Endothelial cell of umbilical vein (primary cell): Measurements from ENCODE around the gene RNU6-9. TPM values are rescaled to one million over a fixed set of nuclear protein-coding genes. Genes with fewer than 3 reads are reported as not detected.

ENCODE experiments used
- BruUV-seq: library from RNA; stranded (reverse); fragments of 400-500 nt; replicated peaks from 2 replicates; lab custom pipeline; 2021; lab: Mats Ljungman, UMichigan
- CTCF ChIA-PET: fragments of 300-600, 350-600 bp; sonication (Branson Sonifier 250); formaldehyde crosslinking; loops from one replicate; lab custom pipeline; 2021; ENCODE audit warnings: antibody characterized with exemption, inconsistent platforms; lab: Charles Lee
- POLR2A ChIA-PET: fragments of 300-600, 350-600 bp; sonication (Branson Sonifier 250); formaldehyde crosslinking; loops from one replicate; lab custom pipeline; 2021; ENCODE audit warnings: antibody characterized with exemption, inconsistent platforms; lab: Charles Lee
- DNase-seq: peaks from one replicate; pipeline ENCODE4 v3.0.0-alpha.2; 2011; ENCODE audit warnings: low read depth, low spot score
- FAIRE-seq: peaks from 2 replicates; lab custom pipeline; 2011; peaks lifted over from hg19 to GRCh38; lab: Jason Lieb, UNC
- H2AFZ ChIP-seq: 2 replicates; pipeline ENCODE4 v1.6.0; 2012; ENCODE audit warnings: low read depth, low read length, control low read depth, inconsistent platforms
- H3K27ac ChIP-seq: 2 replicates; pipeline ENCODE4 v1.5.1; 2011; ENCODE audit warnings: low read depth, mild to moderate bottlenecking, control low read depth, low read length, moderate library complexity; ENCODE audit not compliant: insufficient read depth
- H3K27me3 ChIP-seq, 2 experiments: 2 replicates each; pipeline versions ENCODE4 v1.6.0 to v1.6.1; 2011; ENCODE audit warnings: low read length in 2 of 2, mixed read lengths in 1 of 2; ENCODE audit not compliant: control insufficient read depth in 2 of 2, insufficient read depth in 2 of 2
- H3K36me3 ChIP-seq, 2 experiments: 2 replicates in 1 of 2; 3 replicates in 1 of 2; pipeline ENCODE4 v1.5.1; 2011; ENCODE audit warnings: low read length in 2 of 2, mild to moderate bottlenecking in 1 of 2, moderate library complexity in 1 of 2; ENCODE audit not compliant: control insufficient read depth in 2 of 2, insufficient read depth in 2 of 2; ENCODE audit errors: extremely low read depth in 1 of 2
- H3K4me1 ChIP-seq: 3 replicates; pipeline ENCODE4 v1.5.1; 2011; ENCODE audit warnings: mild to moderate bottlenecking, low read length; ENCODE audit not compliant: control insufficient read depth, insufficient read depth; ENCODE audit errors: extremely low read depth
- H3K4me2 ChIP-seq: 2 replicates; pipeline ENCODE4 v1.6.1; 2011; ENCODE audit warnings: low read length, control low read depth, mixed read lengths; ENCODE audit not compliant: insufficient read depth
- H3K4me3 ChIP-seq, 3 experiments: fragments of 200-600 bp in 1 of 3; sonication (generic), shearing (Covaris generic) in 1 of 3; replicated peaks in 1 of 3; 2 replicates each; pipeline ENCODE4 v1.5.1; 2011 to 2016; ENCODE audit warnings: control low read depth in 3 of 3, low read length in 3 of 3, mild to moderate bottlenecking in 2 of 3, inconsistent platforms in 1 of 3, low read depth in 1 of 3, moderate library complexity in 1 of 3; ENCODE audit not compliant: insufficient read depth in 1 of 3
- H3K79me2 ChIP-seq: 2 replicates; pipeline ENCODE4 v1.6.0; 2012; ENCODE audit warnings: low read length, inconsistent platforms; ENCODE audit not compliant: control insufficient read depth, insufficient read depth
- H3K9ac ChIP-seq: replicated peaks from 2 replicates; pipeline ENCODE3; 2011; ENCODE audit warnings: low read length, control low read depth; ENCODE audit not compliant: insufficient read depth; ENCODE audit errors: extremely low read depth
- H3K9me1 ChIP-seq: replicated peaks from 3 replicates; pipeline ENCODE4 v1.6.0; 2011; ENCODE audit warnings: mild to moderate bottlenecking, low read length; ENCODE audit not compliant: control insufficient read depth, insufficient read depth; ENCODE audit errors: extremely low read depth
- H3K9me3 ChIP-seq: replicated peaks from 2 replicates; pipeline ENCODE4 v1.5.1; 2012; ENCODE audit warnings: low read length, inconsistent platforms; ENCODE audit not compliant: control insufficient read depth, insufficient read depth
- H4K20me1 ChIP-seq: replicated peaks from 2 replicates; pipeline ENCODE3; 2011; ENCODE audit warnings: mild to moderate bottlenecking, low read length; ENCODE audit not compliant: control insufficient read depth, insufficient read depth; ENCODE audit errors: extremely low read depth
- EZH2 ChIP-seq: IDR thresholded peaks from 2 replicates; pipeline ENCODE4 v1.6.1; 2012; ENCODE audit warnings: borderline replicate concordance, low read depth, mild to moderate bottlenecking, moderate library complexity, low read length, inconsistent platforms; ENCODE audit not compliant: severe bottlenecking
- FOS ChIP-seq: IDR thresholded peaks from 2 replicates; pipeline ENCODE4 v1.6.1; 2011; ENCODE audit warnings: mild to moderate bottlenecking, low read length, moderate library complexity, borderline replicate concordance; ENCODE audit not compliant: insufficient read depth
- JUN ChIP-seq: IDR thresholded peaks from 2 replicates; pipeline ENCODE4 v1.6.1; 2011; ENCODE audit warnings: borderline replicate concordance, low read depth; ENCODE audit not compliant: insufficient read length, insufficient read depth
- MYC ChIP-seq: IDR thresholded peaks from one replicate; pipeline ENCODE4 v1.6.1; 2011; ENCODE audit warnings: mild to moderate bottlenecking, low read depth, low read length
- POLR2A ChIP-seq: IDR thresholded peaks from 2 replicates; pipeline ENCODE4 v1.6.1; 2012; ENCODE audit warnings: low read depth, mild to moderate bottlenecking, control low read depth, low read length
- POLR2AphosphoS5 ChIP-seq: IDR thresholded peaks from 2 replicates; pipeline ENCODE4 v1.6.1; 2012; ENCODE audit warnings: low read depth, mild to moderate bottlenecking, control low read depth, low read length, moderate library complexity; ENCODE audit not compliant: insufficient read depth
- dilution Hi-C: fragments of 300-500 bp; cut with MboI; formaldehyde crosslinking; loops from one replicate; pipeline ENCODE4 v1.15.0; 2019; ENCODE audit warnings: low sequenced_read_pairs; ENCODE audit not compliant: extremely low pct_ligation_motif_present
- intact Hi-C: fragments of 100-400 bp; cut with micrococcal nuclease; formaldehyde crosslinking; loops from one replicate; pipeline ENCODE4 v1.10.0; 2022
- polyA plus RNA-seq, 4 experiments: library from polyadenylated mRNA; depleted of rRNA in 3 of 4; stranded (reverse) in 3 of 4; unstranded in 1 of 4; fragments of >200 nt; gene quantifications; 2 replicates each; pipeline versions ENCODE4 v1.2.1 to v1.2.3, GENCODE V29; 2011 to 2012; ENCODE audit warnings: missing spikeins in 1 of 4
- total RNA-seq: library from RNA; stranded (reverse); gene quantifications from 2 replicates; pipeline ENCODE4 v1.2.3, GENCODE V29; 2021
- TF ChIP-seq, protein P1 (sequence below): IDR thresholded peaks from 2 replicates; pipeline ENCODE4 v1.6.1; 2011; ENCODE audit not compliant: insufficient read depth, insufficient read length
- TF ChIP-seq, protein P2 (sequence below), 2 donors: IDR thresholded peaks; 1 replicate in 1 of 2; 2 replicates in 1 of 2; pipeline ENCODE4 v1.5.1; 2011; ENCODE audit warnings: low read length in 2 of 2, mild to moderate bottlenecking in 2 of 2, moderate library complexity in 2 of 2, control low read depth in 1 of 2, inconsistent platforms in 1 of 2, low read depth in 1 of 2; ENCODE audit not compliant: insufficient read depth in 1 of 2; ENCODE audit errors: extremely low read depth in 1 of 2

The RNU6-9 gene
- total and polyA plus RNA-seq, 2 donors (not counting 3 experiments of a cell fraction or from before 2014, with no cell fraction given), result not detected

DNA sequence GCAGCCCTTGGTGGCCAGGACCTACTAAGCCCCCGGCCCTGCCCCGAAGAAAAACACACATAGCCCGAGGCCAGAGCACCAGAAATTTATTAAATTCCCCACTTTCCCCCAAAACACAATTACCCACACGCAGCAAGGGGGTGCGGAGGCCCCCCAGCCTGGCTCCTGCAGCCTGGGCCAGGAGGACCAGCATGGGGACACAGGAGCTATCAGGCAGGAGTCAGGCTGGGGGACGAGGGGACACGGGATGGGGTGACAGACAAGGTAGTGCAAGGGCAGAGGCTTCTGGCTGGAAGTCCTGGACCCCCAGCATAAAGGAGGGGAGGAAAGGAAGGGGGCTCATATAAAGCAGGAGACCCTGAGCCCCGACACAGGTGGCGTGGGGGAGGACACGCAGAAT is 3.1 kb downstream of the RNU6-9 start:
- Histone ChIP-seq H3K4me2 (no peak overlapping the region), H3K9me1 (no peaks in the 10 kb centered on the region), H3K27ac (no peak overlapping the region), H3K4me3 (no peak overlapping the region), H3K79me2 (peaks cover 5% of the 10 kb centered on the region), H3K27me3 (no peaks in the 10 kb centered on the region), H3K36me3 (peaks cover 0 to 11% of the 10 kb centered on the region in 2 experiments), H3K9ac (no peak overlapping the region), H3K4me1 (no peaks in the 10 kb centered on the region), H3K9me3 (no peaks in the 10 kb centered on the region), H4K20me1 (no peaks in the 10 kb centered on the region), H2AFZ (no peak overlapping the region)
- TF ChIP-seq FOS (no peak), JUN (no peak), POLR2AphosphoS5 (no peak), MYC (no peak), POLR2A (no peak), EZH2 (no peak)
- TF ChIP-seq, protein P1, sequence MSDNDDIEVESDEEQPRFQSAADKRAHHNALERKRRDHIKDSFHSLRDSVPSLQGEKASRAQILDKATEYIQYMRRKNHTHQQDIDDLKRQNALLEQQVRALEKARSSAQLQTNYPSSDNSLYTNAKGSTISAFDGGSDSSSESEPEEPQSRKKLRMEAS, result no peak
- intact Hi-C loops, result no loop called here
- ChIA-PET CTCF (interaction anchor here (1.5 kb wide), 1 partner anchor 18 kb away, joined by 4 read pairs; no protein-coding TSS in a partner anchor), POLR2A (no interaction called here)
- FAIRE-seq (no peak), DNase-seq (no peak)
- BruUV-seq, result no TSS peak
- dilution Hi-C loops, result no loop called here

DNA sequence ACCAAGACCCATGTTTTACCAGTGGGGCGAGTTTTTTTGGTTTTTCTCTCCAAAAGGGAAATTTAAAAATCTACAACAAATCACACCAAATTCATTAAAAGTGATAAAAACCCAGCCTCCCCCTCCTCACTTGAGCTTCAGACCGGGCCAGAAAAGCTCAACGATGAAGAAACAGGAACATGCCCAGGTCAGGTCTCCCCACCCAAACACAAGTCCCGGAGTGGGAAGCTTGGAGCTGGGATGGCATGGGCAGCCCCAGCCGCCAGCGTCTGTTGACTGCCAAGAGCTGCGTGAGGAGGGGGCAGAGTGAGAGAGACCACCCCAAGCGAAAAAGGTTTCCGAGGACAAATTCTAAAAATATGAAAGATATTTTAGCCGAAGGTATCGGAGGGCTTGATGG is 3.7 kb downstream of the RNU6-9 start:
- H3K79me2 ChIP-seq, result peaks cover 5% of the 10 kb centered on the region
- FAIRE-seq (no peak), DNase-seq (no peak)
- no peak overlapping the region for H3K9ac ChIP-seq
- dilution Hi-C loops, result no loop called here
- CTCF ChIA-PET, result interaction anchor here (0.7 to 1.3 kb wide), 2 partner anchors 9 to 31 kb away, joined by 3 read pairs; no protein-coding TSS in a partner anchor
- no peak for TF ChIP-seq JUN
- TF ChIP-seq, protein P2, sequence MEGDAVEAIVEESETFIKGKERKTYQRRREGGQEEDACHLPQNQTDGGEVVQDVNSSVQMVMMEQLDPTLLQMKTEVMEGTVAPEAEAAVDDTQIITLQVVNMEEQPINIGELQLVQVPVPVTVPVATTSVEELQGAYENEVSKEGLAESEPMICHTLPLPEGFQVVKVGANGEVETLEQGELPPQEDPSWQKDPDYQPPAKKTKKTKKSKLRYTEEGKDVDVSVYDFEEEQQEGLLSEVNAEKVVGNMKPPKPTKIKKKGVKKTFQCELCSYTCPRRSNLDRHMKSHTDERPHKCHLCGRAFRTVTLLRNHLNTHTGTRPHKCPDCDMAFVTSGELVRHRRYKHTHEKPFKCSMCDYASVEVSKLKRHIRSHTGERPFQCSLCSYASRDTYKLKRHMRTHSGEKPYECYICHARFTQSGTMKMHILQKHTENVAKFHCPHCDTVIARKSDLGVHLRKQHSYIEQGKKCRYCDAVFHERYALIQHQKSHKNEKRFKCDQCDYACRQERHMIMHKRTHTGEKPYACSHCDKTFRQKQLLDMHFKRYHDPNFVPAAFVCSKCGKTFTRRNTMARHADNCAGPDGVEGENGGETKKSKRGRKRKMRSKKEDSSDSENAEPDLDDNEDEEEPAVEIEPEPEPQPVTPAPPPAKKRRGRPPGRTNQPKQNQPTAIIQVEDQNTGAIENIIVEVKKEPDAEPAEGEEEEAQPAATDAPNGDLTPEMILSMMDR (IDR thresholded peaks at IDR 0.05; ENCODE audit: extremely low read depth in 1 of 2, insufficient read depth in 1 of 2, low read depth in 1 of 2, low read length in 2 of 2), result no peak
- peaks cover 0 to 11% of the 10 kb centered on the region in 2 experiments for H3K36me3 ChIP-seq
- H4K20me1 ChIP-seq, result no peaks in the 10 kb centered on the region
- no peak overlapping the region for H2AFZ ChIP-seq
- H3K4me2 ChIP-seq, result no peak overlapping the region
- no peaks in the 10 kb centered on the region for H3K4me1 ChIP-seq
- no peak overlapping the region for H3K27ac ChIP-seq
- intact Hi-C loops, result no loop called here
- H3K27me3 ChIP-seq, result no peaks in the 10 kb centered on the region
- POLR2A ChIA-PET, result no interaction called here
- H3K9me1 ChIP-seq, result no peaks in the 10 kb centered on the region
- H3K4me3 ChIP-seq, result no peak overlapping the region
- no TSS peak for BruUV-seq
- H3K9me3 ChIP-seq, result no peaks in the 10 kb centered on the region
